ENCODE measurements around the gene CACNG7. TPM values are rescaled to one million over a fixed set of nuclear protein-coding genes. Genes with fewer than 3 reads are reported as not detected.
A peak's percentile ranks its signal among the peaks of the same experiment; 100 is the strongest.

Gene CACNG7
- total RNA-seq (2014; rRNA removed; shearing (Covaris generic)), result not detected in 2 replicates
- not detected in 2 replicates for polyA plus RNA-seq (2016; fragmentation: Nextera tagmentation; extraction: Ambion mirVana)

DNA sequence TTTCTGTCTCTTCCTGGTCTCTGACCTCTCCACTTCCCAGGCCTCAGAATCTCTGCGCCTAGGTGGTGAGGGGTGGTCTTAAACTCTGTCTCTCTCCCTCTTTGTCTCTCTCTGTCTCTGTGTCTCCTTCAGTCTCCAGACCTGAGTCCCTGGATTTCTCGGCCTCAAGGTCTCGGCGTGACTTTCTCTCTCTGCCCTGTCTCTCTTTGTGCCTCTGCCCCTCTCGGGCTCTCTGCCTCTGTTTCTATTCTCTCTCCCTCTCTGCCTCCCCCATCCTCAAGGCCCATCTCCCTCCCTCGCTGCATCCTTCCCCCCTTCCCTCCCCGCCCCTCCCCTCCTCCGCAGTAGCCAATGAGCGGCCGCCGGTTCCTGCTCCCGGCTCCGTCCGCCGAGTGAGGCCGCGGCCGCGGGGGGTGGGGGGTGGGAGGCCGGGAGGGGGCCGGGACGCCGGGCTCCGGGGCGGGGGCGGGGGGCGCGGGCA lies at the start of gene CACNG7:
TSS of gene CACNG7 (plus strand) at position 344 of the 481 bp plus-strand sequence. CDS start 3,554 bp downstream, outside the sequence.
- Histone ChIP-seq H3K79me2 (ENCODE audit: insufficient read depth) (no peaks in the 10 kb centered on the region), H3F3A (ENCODE audit: insufficient read depth) (no peaks in the 10 kb centered on the region), H3K9ac (no peak within 1 kb of the TSS), H3K9me2 (ENCODE audit: insufficient read depth) (no peaks in the 10 kb centered on the region), H3K4me2 (ENCODE audit: unreplicated experiment) (peak within 1 kb of the TSS; percentile 35), H3K9me3 (ENCODE audit: low read depth) (no peaks in the 10 kb centered on the region), H4K20me1 (ENCODE audit: insufficient read depth) (no peaks in the 10 kb centered on the region), H3K27me3 (replicated peaks; ENCODE audit: insufficient read depth) (peaks cover 60% of the 10 kb centered on the region), H3K4me3 (peak within 1 kb of the TSS; percentile 3; the same call in 1 of the 2 replicates), H3K36me3 (ENCODE audit: low read depth) (no peaks in the 10 kb centered on the region), H2AFZ (no peak within 1 kb of the TSS), H3K4me1 (ENCODE audit: insufficient read depth) (peaks cover 7% of the 10 kb centered on the region; the same call in 1 of the 2 replicates), H3K27ac (no peak within 1 kb of the TSS)
- DNase-seq, result no peak
- TF ChIP-seq EZH2 (IDR thresholded peaks at IDR 0.05; ENCODE audit: insufficient read depth, poor library complexity, severe bottlenecking) (no peak), EZH2phosphoT487 (IDR thresholded peaks at IDR 0.05; ENCODE audit: insufficient read depth, low read depth) (no peak)
- WGBS, 2 experiments (ENCODE audit: low coverage in 1 of 2, low lambda C conversion rate in 2 of 2, missing lambda C conversion rate in 2 of 2), result 1 to 3% methylated on average over 5 to 28 of the region's 28 CpGs
- in situ Hi-C loops (cut with MboI), result no loop called here

- TF ChIP-seq EZH2phosphoT487 (IDR thresholded peaks at IDR 0.05; ENCODE audit: insufficient read depth, low read depth), result no peak
- no peak for TF ChIP-seq EZH2 (IDR thresholded peaks at IDR 0.05; ENCODE audit: insufficient read depth, poor library complexity, severe bottlenecking)
- Histone ChIP-seq H3K27ac (peak overlapping the region; percentile 100), H2AFZ (no peak overlapping the region), H3K9me2 (ENCODE audit: insufficient read depth) (no peaks in the 10 kb centered on the region), H3F3A (ENCODE audit: insufficient read depth) (peaks cover 15% of the 10 kb centered on the region), H3K4me2 (ENCODE audit: unreplicated experiment) (no peak overlapping the region), H3K4me1 (ENCODE audit: insufficient read depth) (peaks cover 23% of the 10 kb centered on the region), H3K9ac (no peak overlapping the region), H3K4me3 (no peak overlapping the region), H3K27me3 (replicated peaks; ENCODE audit: insufficient read depth) (no peaks in the 10 kb centered on the region), H4K20me1 (ENCODE audit: insufficient read depth) (no peaks in the 10 kb centered on the region), H3K36me3 (ENCODE audit: low read depth) (no peaks in the 10 kb centered on the region), H3K9me3 (ENCODE audit: low read depth) (no peaks in the 10 kb centered on the region), H3K79me2 (ENCODE audit: insufficient read depth) (peaks cover 16% of the 10 kb centered on the region)
- 68 to 74% methylated on average over 6 of the region's 6 CpGs for WGBS, 2 experiments (ENCODE audit: low coverage in 1 of 2, low lambda C conversion rate in 2 of 2, missing lambda C conversion rate in 2 of 2)
- in situ Hi-C loops (cut with MboI), result no loop called here
- DNase-seq, result no peak
Observed at GRCh38 chr19:53864308-53864836, 44.7 kb upstream of the CACNG7 start.

- H3K4me3 ChIP-seq, result peak overlapping the region; percentile 76
- peak overlapping the region; percentile 89 for H3K4me2 ChIP-seq (ENCODE audit: unreplicated experiment)
- H3K9me3 ChIP-seq (ENCODE audit: low read depth), result no peaks in the 10 kb centered on the region
- peak; percentile 80 for DNase-seq
- H4K20me1 ChIP-seq (ENCODE audit: insufficient read depth), result no peaks in the 10 kb centered on the region
- H3K4me1 ChIP-seq (ENCODE audit: insufficient read depth), result peaks cover 23% of the 10 kb centered on the region
- 5 to 6% methylated on average over 9 of the region's 9 CpGs for WGBS, 2 experiments (ENCODE audit: low coverage in 1 of 2, low lambda C conversion rate in 2 of 2, missing lambda C conversion rate in 2 of 2)
- peaks cover 25% of the 10 kb centered on the region for H3K79me2 ChIP-seq (ENCODE audit: insufficient read depth)
- H3K9ac ChIP-seq, result peak overlapping the region; percentile 98
- H3F3A ChIP-seq (ENCODE audit: insufficient read depth), result peaks cover 15% of the 10 kb centered on the region
- H3K9me2 ChIP-seq (ENCODE audit: insufficient read depth), result no peaks in the 10 kb centered on the region
- no peaks in the 10 kb centered on the region for H3K36me3 ChIP-seq (ENCODE audit: low read depth)
- H3K27ac ChIP-seq, result peak overlapping the region; percentile 100
- peak overlapping the region; percentile 51 for H2AFZ ChIP-seq
- H3K27me3 ChIP-seq (replicated peaks; ENCODE audit: insufficient read depth), result no peaks in the 10 kb centered on the region
- no peak for TF ChIP-seq EZH2phosphoT487 (IDR thresholded peaks at IDR 0.05; ENCODE audit: insufficient read depth, low read depth)
- no peak for TF ChIP-seq EZH2 (IDR thresholded peaks at IDR 0.05; ENCODE audit: insufficient read depth, poor library complexity, severe bottlenecking)
- in situ Hi-C loops (cut with MboI), result no loop called here
Observed at GRCh38 chr19:53865523-53865917, 43.6 kb upstream of the CACNG7 start.

GRCh38 chr19:53865918-53866864 lies 42.9 kb upstream of the CACNG7 start:
- WGBS, 2 experiments (ENCODE audit: low coverage in 1 of 2, low lambda C conversion rate in 2 of 2, missing lambda C conversion rate in 2 of 2), result 1 to 4% methylated on average over 34 to 50 of the region's 50 CpGs
- Histone ChIP-seq H3K79me2 (ENCODE audit: insufficient read depth) (peaks cover 31% of the 10 kb centered on the region), H3K4me1 (ENCODE audit: insufficient read depth) (peaks cover 23% of the 10 kb centered on the region), H3K36me3 (ENCODE audit: low read depth) (no peaks in the 10 kb centered on the region), H3K27ac (peak overlapping the region; percentile 100), H3K4me3 (peak overlapping the region; percentile 76), H3F3A (ENCODE audit: insufficient read depth) (peaks cover 17% of the 10 kb centered on the region), H3K9me3 (ENCODE audit: low read depth) (no peaks in the 10 kb centered on the region), H4K20me1 (ENCODE audit: insufficient read depth) (no peaks in the 10 kb centered on the region), H2AFZ (peak overlapping the region; percentile 51), H3K4me2 (ENCODE audit: unreplicated experiment) (peak overlapping the region; percentile 89), H3K9ac (peak overlapping the region; percentile 98), H3K9me2 (ENCODE audit: insufficient read depth) (no peaks in the 10 kb centered on the region), H3K27me3 (replicated peaks; ENCODE audit: insufficient read depth) (no peaks in the 10 kb centered on the region)
- peak; percentile 95 for DNase-seq
- TF ChIP-seq EZH2 (IDR thresholded peaks at IDR 0.05; ENCODE audit: insufficient read depth, poor library complexity, severe bottlenecking) (no peak), EZH2phosphoT487 (IDR thresholded peaks at IDR 0.05; ENCODE audit: insufficient read depth, low read depth) (no peak)
- in situ Hi-C loops (cut with MboI), result no loop called here
